Measurements from ENCODE around the gene EYS.

GRCh38 chr6:64062960-64063683 lies 1643.9 kb downstream of the EYS start:
- no peak for TF ChIP-seq CBX5 (IDR thresholded peaks at IDR 0.05; ENCODE audit: low read depth, low read length)
- TF ChIP-seq CTCF (IDR thresholded peaks at IDR 0.05; ENCODE audit: control extremely low read depth in 1 of 3, insufficient read depth in 1 of 3, low read depth in 1 of 3, low read length in 3 of 3): no peak
- no peak for TF ChIP-seq TCF12 (IDR thresholded peaks at IDR 0.05; ENCODE audit: low read depth, low read length)
- TF ChIP-seq ZNF274 (IDR thresholded peaks at IDR 0.05; ENCODE audit: borderline replicate concordance, extremely low read depth, low read length): no peak
- no peak for TF ChIP-seq FOSL1 (IDR thresholded peaks at IDR 0.05; ENCODE audit: insufficient read depth, low read depth, low read length)
- no peak for TF ChIP-seq YY1 (IDR thresholded peaks at IDR 0.05; ENCODE audit: low read depth, low read length)
- no peak for TF ChIP-seq CHD2 (IDR thresholded peaks at IDR 0.05; ENCODE audit: low read length)
- TF ChIP-seq SP2 (IDR thresholded peaks at IDR 0.05; ENCODE audit: low read length): no peak
- TF ChIP-seq CEBPB (IDR thresholded peaks at IDR 0.05; ENCODE audit: low read depth, low read length): no peak

Data from H1 (cell line).